HG03139 (cell line): ENCODE results near the gene FOXS1.
"Not testable (repeated sequence)": the region's sequence is repeated elsewhere in the genome, so short reads cannot be mapped to it uniquely, and the experiment has no call there.

ENCODE experiments used
- ATAC-seq: cut with Tn5 transposase; IDR thresholded peaks from one replicate; pipeline ENCODE4 v1.9.1; 2021; ENCODE audit not compliant: unreplicated experiment

The FOXS1 gene

GRCh38 chr20:31824125-31824485 is 21.3 kb downstream of the FOXS1 start:
- no peak for ATAC-seq

- ATAC-seq = no peak
These were observed 21.9 kb downstream of the FOXS1 start for GRCh38 chr20:31823360-31824124.

DNA sequence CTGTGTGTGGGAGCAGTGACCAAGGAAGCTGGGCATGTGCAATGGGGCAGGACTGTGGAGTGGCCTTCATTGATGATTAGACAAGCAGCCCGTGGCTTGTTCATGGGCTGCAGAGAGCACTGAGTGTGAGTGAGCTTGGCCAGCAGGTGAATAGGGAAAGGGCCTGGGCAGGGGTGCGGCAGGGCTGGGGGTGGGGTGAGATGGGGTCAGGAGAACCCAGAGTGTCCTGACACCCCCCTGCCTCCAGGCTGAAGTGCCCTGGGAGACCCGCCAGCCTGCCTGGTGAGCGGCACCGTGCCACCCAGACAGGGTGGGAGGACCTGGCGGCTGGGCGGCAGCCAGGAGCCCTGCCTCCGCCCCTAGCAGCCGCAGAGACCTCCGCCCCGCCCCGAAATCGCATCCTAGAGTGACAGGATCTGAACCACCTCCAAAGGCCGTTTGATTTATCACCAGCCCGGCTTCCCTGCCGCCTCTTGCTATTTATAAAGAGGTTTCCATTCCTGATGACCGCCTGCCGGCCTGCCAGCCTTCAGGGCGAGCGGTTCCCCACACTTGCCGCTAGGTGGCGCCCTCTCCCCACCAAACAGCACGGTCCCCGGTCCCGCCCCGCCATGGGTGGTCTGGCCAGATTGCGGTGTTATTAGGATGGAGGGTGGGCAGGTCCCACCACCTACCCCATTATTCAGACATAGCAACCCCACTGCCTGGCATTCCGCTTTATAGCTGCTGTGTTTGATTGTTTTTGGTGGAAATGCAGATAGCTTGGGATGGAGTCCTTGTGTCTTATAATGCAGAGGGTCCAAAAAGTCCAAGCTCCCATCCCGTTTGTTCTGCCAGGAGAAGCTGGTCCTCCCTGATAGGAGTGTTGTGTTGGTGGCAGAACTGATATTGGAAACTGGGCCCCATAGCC is 22.7 kb downstream of the FOXS1 start:
- ATAC-seq = peak; percentile 57

GRCh38 chr20:31821427-31821826 is 24.0 kb downstream of the FOXS1 start:
- ATAC-seq = no peak

DNA sequence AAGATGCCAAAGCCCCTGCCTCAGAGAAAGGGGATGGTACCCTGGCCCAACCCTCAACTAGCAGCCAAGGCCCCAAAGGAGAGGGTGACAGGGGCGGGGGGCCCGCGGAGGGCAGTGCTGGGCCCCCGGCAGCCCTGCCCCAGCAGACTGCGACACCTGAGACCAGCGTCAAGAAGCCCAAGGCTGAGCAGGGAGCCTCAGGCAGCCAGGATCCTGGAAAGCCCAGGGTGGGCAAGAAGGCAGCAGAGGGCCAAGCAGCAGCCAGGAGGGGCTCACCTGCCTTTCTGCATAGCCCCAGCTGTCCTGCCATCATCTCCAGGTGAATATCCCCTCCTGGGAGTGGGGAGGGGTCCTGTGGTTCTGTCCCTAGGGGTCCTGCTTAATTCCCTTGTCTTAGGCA is 25.2 kb downstream of the FOXS1 start:
- ATAC-seq = no peak

DNA sequence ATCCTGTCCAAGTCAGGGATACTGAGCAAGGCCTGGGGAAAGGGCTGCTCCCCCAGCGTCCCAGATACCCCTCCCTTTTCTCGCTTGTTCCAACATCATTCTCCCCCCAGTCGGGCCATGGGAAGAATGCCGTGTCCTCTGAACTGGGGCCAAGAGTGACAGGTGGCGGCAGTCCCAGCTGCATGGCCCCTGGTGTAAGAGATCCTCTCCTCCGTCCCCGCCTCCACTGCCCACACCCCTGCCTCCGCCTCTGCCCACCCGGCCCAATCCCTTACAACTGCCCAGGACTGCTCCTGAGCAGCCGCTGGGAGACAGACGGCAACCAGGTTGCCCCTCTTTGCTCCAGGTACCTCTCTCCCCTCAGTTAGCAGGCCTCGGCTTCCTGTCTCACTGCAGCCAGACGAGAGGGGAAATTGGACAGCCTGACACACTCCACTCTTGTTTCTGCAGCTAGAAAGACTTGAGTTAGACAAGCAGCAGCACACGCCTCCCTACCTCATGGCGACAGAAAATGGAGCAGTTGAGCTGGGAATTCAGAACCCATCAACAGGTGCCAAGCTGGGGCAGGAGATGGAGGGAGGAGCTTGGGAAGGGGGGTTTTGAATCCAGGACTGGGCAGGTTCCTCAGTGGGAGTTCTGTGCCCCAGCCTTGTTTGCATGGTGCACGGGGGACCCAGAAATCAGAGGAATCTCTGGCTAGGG is 26.2 kb downstream of the FOXS1 start, which contains the start of gene MYLK2:
Gene MYLK2, plus strand, starts transcription at position 274 of the 702 bp plus-strand sequence. Its CDS starts 225 bp downstream, at position 499.
- ATAC-seq = no peak

DNA sequence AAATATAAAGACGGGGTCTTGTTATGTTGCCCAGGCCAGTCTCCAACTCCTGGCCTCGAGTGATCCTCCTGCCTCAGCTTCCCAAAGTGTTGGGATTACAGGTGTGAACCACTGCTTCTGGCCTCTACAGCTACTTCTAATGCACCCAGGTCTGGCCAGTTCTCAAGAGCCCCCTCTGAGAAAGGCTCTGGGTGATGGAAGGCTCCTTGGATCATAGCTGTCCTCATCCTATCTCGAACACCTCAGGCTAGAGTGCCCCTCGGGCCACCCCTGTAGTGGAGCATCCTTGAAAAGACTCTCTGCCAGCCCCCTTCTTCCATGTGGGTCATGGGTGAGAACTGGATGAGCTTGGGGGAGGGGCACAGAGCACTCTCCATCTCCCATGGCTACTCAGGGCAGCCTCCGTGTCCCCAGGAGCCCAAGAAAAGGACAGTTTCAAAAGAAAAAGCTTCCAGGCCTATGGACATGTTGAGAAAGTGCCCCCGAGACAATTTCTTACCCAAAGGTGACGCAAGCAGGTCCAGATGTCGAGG is 27.0 kb downstream of the FOXS1 start:
- no peak for ATAC-seq

- ATAC-seq = no peak
These were observed 27.9 kb downstream of the FOXS1 start for GRCh38 chr20:31817461-31817860.

DNA sequence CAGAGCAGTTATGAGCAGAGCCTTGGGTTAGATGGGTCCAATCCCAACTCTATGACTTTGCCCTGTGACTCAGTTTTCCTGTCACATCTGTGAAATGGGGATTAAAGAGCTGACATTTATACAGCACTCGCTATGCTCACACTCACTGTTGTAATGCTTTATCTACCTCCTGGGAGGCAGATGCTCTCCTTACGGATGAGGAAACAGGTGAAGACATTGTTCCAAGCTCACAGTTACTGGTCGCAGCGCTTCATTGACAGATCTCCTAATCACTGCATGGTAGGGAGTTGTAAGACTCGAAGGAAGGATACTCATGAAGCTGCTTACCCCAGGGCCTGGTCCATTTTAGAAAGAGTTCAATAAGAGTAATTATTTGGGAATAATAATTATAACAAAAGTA is 29.2 kb downstream of the FOXS1 start:
- ATAC-seq = no peak

DNA sequence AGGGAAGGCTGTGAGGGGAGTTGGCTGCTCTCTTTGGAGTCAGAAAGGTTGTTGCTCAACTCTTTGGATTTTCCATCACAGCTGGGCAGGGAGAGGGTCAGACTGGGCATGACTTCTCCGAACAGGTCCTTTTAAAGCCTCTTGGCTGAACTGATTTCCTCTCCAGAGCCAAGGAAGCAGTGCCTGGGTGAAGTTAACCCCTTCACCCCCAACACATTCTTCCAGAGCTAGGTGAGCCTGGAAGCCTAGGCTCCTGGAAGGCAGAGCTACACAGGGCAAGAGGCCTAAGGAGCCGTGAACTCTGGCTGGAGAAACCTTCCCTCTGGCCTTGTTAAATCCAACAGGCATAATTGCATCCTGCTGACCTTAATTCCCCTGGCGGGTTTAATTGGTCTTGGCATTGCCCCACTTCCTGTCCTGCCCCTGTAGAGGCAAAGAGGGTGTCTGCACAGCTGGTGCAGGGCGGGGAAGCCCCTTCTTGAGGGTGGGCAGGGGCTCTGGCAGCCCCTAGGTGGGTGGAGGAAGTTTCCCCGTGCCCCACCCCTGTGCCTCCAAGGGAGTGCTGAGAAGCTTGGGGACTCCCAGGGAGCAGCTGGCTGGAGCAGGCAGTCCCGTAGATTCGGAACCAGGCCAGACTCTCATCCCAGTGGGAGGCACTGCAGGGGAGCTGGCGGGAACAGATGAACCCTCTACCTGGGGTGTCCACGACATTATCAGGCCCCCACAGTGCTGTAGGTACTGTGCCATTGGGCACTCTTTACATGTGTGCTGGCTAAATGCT is 29.8 kb downstream of the FOXS1 start:
- no peak for ATAC-seq

DNA sequence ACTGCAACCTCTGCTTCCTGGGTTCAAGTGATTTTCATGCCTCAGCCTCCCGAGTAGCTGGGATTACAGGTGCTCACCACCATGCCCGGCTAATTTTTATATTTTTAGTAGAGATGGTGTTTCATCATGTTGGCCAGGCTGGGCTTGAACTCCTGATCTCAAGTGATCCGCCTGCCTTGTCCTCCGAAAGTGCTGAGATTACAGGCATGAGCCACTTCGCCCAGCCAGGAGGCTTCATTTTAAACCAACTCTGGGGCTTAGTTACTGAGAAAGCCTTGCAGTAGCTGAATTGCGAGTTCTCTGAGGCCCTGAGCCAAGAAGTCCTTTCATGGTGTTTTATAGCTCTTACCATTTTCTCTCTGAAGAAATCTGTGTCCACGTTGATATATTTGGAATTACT is 31.3 kb downstream of the FOXS1 start:
- not testable (repeated sequence) for ATAC-seq

DNA sequence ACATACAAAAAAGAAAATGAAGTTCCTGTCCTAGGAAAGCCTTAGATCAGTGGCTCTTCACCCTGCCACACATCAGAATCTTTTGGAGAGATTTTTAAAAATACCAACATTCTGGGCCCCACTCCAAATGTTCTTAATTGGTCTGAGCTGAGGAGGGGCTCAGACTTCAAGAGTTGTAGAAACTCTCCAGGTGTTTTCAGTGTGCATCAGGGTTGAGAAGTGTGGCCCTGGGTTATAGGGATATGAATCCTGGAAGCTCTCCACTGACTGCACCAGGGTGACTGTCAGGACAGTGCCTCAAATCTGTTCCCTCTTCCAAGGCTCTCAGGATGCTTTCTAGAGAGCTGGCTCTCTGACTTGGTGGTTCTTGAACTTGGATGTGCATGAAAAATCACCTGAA is 31.8 kb downstream of the FOXS1 start:
- ATAC-seq = no peak

- no peak for ATAC-seq
These were observed 33.3 kb downstream of the FOXS1 start for GRCh38 chr20:31811796-31812728.

- no peak for ATAC-seq
These were observed 34.2 kb downstream of the FOXS1 start for GRCh38 chr20:31811198-31811597.

- no peak for ATAC-seq
These were observed 35.7 kb downstream of the FOXS1 start for GRCh38 chr20:31809661-31810060.

- no peak for ATAC-seq
These were observed 36.9 kb downstream of the FOXS1 start for GRCh38 chr20:31808481-31808880.

DNA sequence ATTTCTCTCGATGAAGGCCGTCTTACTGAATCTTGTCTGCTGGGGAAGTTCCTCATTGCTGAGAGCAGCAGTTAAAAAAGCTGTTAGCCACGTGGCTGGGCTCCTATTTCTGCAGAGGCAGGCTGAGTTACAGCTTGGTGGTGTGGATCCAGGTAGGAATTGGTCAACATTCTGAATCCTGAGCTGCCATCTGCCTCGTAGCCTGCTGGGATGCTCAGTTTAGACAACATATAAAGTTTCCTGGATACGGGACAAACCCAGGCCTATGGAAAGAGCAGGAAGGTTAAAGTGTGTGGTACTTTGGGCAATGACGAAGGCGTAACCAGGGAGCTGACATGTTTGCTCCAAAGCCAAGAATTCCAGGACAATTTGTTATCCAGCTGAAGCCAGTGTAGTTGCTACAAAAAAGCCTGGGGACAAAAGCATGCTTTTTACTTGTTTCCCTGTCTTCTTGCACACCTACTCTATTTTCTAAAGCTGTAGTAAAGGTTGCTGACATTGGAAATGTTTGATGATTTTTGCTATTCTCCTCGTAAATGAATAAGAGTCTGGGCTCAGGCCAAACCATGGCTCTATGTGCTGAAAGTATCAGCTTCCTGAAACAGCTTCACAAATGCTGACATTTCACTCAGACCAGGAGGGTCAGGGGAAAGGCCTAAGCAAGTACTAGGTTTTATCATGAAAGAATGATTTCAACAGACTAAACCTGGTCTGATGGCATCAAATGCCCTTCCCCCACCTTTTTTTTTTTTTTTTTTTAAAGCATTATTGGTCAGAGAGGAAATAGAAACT is 38.6 kb downstream of the FOXS1 start:
- no peak for ATAC-seq

DNA sequence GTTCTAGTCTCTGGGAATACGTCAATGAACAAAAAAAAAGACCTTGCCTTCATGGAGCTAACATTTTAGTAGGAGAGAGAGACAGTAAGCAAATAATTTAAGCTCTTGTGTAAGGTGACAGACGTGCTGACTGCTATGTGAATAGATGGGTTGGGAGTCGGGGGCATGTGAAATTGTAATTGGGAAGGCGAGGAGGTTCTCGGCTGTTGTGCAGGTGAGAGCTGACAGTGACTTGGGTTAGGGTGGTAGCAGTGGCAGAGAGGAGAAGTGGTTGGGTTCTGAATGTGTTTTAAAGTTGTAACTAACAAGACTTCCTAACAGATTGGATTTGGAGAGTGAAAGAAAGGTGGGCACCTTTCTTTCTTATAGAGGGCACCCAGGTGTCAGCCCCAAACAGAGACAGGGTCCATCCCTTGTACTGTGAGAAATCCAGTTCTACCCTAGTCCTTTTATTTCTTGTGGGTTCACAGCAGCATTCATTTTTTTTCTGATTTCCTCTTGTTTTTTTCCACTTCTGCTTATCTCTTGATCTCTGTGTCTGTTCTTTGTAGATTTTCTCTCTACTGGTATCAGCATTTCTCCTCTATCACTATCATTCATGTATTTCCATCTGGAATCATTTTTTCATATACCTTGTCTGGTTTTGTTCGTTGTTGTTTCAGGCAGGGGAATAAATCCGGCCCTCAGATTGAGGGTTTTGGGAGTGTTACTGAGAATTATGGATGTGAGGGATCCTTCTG is 41.7 kb downstream of the FOXS1 start:
- ATAC-seq = no peak
